HepG2 (cell line): ENCODE measurements around the gene SP3. TPM values are rescaled to one million over a fixed set of nuclear protein-coding genes. Genes with fewer than 3 reads are reported as not detected.

Source experiments
- CREB1 ChIP-seq, 2 experiments: fragments of 450-650 bp in 1 of 2; IDR thresholded peaks; 2 replicates each; pipeline ENCODE4 v1.6.1; 2016 to 2017; ENCODE audit warnings: control low read depth in 1 of 2, mild to moderate bottlenecking in 1 of 2, missing compliant biosample characterization in 1 of 2, missing genetic modification characterization in 1 of 2
- CTCF ChIP-seq: sonication (generic); formaldehyde crosslinking; IDR thresholded peaks from 2 replicates; pipeline ENCODE4 v1.5.0; 2020; ENCODE audit warnings: mild to moderate bottlenecking, missing genetic modification reagents, moderate library complexity
- FOXM1 ChIP-seq: sonication (generic); formaldehyde crosslinking; IDR thresholded peaks from 2 replicates; pipeline ENCODE4 v1.5.0; 2020; ENCODE audit warnings: missing genetic modification reagents
- HNF4A ChIP-seq: sonication (generic); formaldehyde crosslinking; IDR thresholded peaks from 2 replicates; pipeline ENCODE4 v1.4.0; 2020; ENCODE audit warnings: missing genetic modification reagents
- KLF16 ChIP-seq, 2 experiments: sonication (generic) in 1 of 2; formaldehyde crosslinking in 1 of 2; IDR thresholded peaks; 2 replicates each; pipeline versions ENCODE4 v1.6.1 to v1.8.0; 2016 to 2023; ENCODE audit warnings: missing genetic modification reagents in 2 of 2, missing compliant biosample characterization in 1 of 2
- MAZ ChIP-seq, 2 experiments: sonication (generic) in 1 of 2; formaldehyde crosslinking in 1 of 2; IDR thresholded peaks; 2 replicates each; pipeline versions ENCODE4 v1.5.0 to v1.6.1; 2012 to 2020; ENCODE audit warnings: low read depth in 2 of 2, mild to moderate bottlenecking in 2 of 2, borderline replicate concordance in 1 of 2, improper control_type of control experiment in 1 of 2, low read length in 1 of 2, missing genetic modification reagents in 1 of 2, moderate library complexity in 1 of 2
- MTA1 ChIP-seq: sonication (generic); formaldehyde crosslinking; IDR thresholded peaks from 2 replicates; pipeline ENCODE4 v1.4.0; 2020; ENCODE audit warnings: missing genetic modification reagents, mild to moderate bottlenecking, borderline replicate concordance
- MXD3 ChIP-seq: IDR thresholded peaks from 2 replicates; pipeline ENCODE4 v1.6.1; 2016; ENCODE audit warnings: mild to moderate bottlenecking, missing biosample characterization, missing genetic modification reagents
- PRMT3 ChIP-seq: sonication (generic); formaldehyde crosslinking; IDR thresholded peaks from 2 replicates; pipeline ENCODE4 v1.8.1; 2022; ENCODE audit warnings: low read depth, mild to moderate bottlenecking, moderate library complexity, missing genetic modification reagents, borderline replicate concordance
- RXRA ChIP-seq: sonication (generic); formaldehyde crosslinking; IDR thresholded peaks from 2 replicates; pipeline ENCODE4 v1.5.1; 2020; ENCODE audit warnings: missing genetic modification reagents
- SOX6 ChIP-seq, 2 experiments: fragments of 450-650 bp in 1 of 2; sonication (generic) in 1 of 2; formaldehyde crosslinking in 1 of 2; IDR thresholded peaks; 2 replicates each; pipeline versions ENCODE4 v1.4.0 to v1.6.1; 2017 to 2020; ENCODE audit warnings: antibody characterized with exemption in 1 of 2, mild to moderate bottlenecking in 1 of 2, missing genetic modification reagents in 1 of 2
- ZFP91 ChIP-seq: sonication (generic); formaldehyde crosslinking; IDR thresholded peaks from 2 replicates; pipeline ENCODE4 v1.9.0; 2022; ENCODE audit warnings: missing genetic modification reagents, mild to moderate bottlenecking, borderline replicate concordance
- ZNF230 ChIP-seq: sonication (generic); formaldehyde crosslinking; IDR thresholded peaks from 2 replicates; pipeline ENCODE4 v1.4.0; 2020; ENCODE audit warnings: mild to moderate bottlenecking, missing genetic modification reagents
- ZNF567 ChIP-seq: sonication (generic); formaldehyde crosslinking; IDR thresholded peaks from 2 replicates; pipeline ENCODE4 v1.8.1; 2023; ENCODE audit warnings: mild to moderate bottlenecking, missing genetic modification reagents, borderline replicate concordance
- ZNF607 ChIP-seq: sonication (generic); formaldehyde crosslinking; IDR thresholded peaks from 2 replicates; pipeline ENCODE4 v1.5.1; 2020; ENCODE audit warnings: missing genetic modification reagents, mild to moderate bottlenecking, borderline replicate concordance
- ZNF691 ChIP-seq: sonication (generic); formaldehyde crosslinking; IDR thresholded peaks from 2 replicates; pipeline ENCODE4 v1.4.0; 2020; ENCODE audit warnings: missing genetic modification reagents, low read depth, mild to moderate bottlenecking, borderline replicate concordance
- ZNF709 ChIP-seq: sonication (generic); formaldehyde crosslinking; IDR thresholded peaks from 2 replicates; pipeline ENCODE4 v1.5.0; 2020; ENCODE audit warnings: mild to moderate bottlenecking, missing genetic modification reagents
- ZNF773 ChIP-seq: sonication (generic); formaldehyde crosslinking; IDR thresholded peaks from 2 replicates; pipeline ENCODE4 v1.4.0; 2020; ENCODE audit warnings: missing genetic modification reagents, borderline replicate concordance
- ZNF816 ChIP-seq: sonication (generic); formaldehyde crosslinking; IDR thresholded peaks from 2 replicates; pipeline ENCODE4 v1.8.0; 2022; ENCODE audit warnings: missing genetic modification reagents, mild to moderate bottlenecking, borderline replicate concordance
- polyA plus RNA-seq, 8 experiments: library from polyadenylated mRNA; depleted of rRNA in 3 of 8; stranded (reverse) in 7 of 8; unstranded in 1 of 8; fragments of >200 nt; fragmentation: Illumina TruSeq in 4 of 8; extraction: Trizol in 4 of 8; gene quantifications; 2 replicates each; pipeline versions ENCODE4 v1.2.1 to v1.2.3, GENCODE V29; 2011 to 2016; ENCODE audit warnings: low read depth in 4 of 8, missing spikeins in 1 of 8, mixed read lengths in 1 of 8; ENCODE audit not compliant: insufficient read depth in 1 of 8
- total RNA-seq, 5 experiments: library from RNA; depleted of rRNA; stranded (reverse); fragments of >200 nt; fragmentation: Illumina TruSeq; extraction: Trizol; gene quantifications; 2 replicates each; pipeline ENCODE4 v1.2.3, GENCODE V29; 2016; ENCODE audit warnings: low read depth in 1 of 5
- TF ChIP-seq, protein P1 (sequence below): sonication (generic); formaldehyde crosslinking; IDR thresholded peaks from 2 replicates; pipeline ENCODE4 v1.5.0; 2020; ENCODE audit warnings: missing genetic modification reagents, mild to moderate bottlenecking, borderline replicate concordance

Gene SP3
- total and polyA plus RNA-seq, 2 of the 13 experiments (the other 11 are each of a cell fraction or from before 2014, with no cell fraction given): 57.3 to 132 TPM

DNA sequence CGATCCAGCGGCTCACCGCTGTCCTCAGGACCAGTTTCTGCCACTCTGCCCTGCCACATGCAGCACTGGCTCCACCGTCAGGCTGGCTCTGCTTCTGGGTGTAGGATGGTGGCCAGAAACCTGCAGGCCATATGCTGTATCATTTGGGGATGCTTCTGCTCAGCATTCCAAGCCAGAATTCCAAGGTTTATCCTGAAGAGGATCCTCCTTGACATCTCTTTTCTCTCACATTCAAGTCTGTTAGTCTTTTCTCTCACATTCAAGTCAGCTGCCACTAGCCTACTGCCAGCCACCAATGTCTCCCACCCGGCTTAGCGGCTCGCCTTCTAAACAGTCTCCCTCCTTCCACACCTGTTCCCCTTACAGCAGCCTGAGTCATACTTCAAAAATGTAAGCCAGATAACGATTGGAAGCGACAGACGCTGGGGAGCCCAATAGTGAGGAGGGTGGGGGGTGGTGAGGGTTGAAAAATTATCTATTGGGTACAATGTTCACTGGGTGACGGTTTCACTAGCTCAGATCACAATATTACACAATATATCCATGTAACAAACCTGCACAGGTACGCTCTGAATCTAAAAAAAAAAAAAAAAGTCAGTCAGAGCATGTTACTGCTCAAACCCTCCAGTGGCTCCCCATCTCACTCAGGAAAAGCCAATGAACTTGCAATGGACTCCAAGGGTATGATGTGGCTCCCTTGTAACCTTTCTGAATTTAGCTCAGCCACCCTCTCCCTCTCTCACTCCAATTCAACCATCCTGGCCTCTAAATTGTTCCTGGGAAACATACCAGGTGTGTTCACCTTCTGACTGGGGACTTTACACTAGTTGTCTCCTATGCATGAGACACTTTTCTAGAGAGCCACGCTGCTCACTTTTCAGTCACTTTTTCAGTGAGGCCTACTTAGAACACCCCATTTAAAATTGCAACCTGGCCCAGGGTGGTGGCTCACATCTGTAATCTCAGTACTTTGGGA is 38.8 kb upstream of the SP3 start (continued):
- TF ChIP-seq MTA1 (CRISPR knock-in tag) (0 out of 2 replicates have a peak, but pooled peaks have one; percentile 36), ZNF691 (peak; percentile 51; the same call in 1 of the 2 replicates), MXD3 (CRISPR knock-in tag) (no peak), RXRA (no peak), KLF16 (CRISPR knock-in tag; IDR thresholded peaks at IDR 0.05) (no peak), ZNF816 (CRISPR knock-in tag) (0 out of 2 replicates have a peak, but pooled peaks have one; percentile 54), CREB1 (IDR thresholded peaks at IDR 0.05) (no peak), CREB1 (CRISPR knock-in tag; IDR thresholded peaks at IDR 0.05) (peak; percentile 32; the same call in 1 of the 2 replicates), PRMT3 (no peak), CTCF (CRISPR knock-in tag) (peak; percentile 93), FOXM1 (no peak), SOX6 (IDR thresholded peaks at IDR 0.05) (no peak), SOX6 (CRISPR knock-in tag; IDR thresholded peaks at IDR 0.05) (peak; percentile 24), ZNF567 (CRISPR knock-in tag) (0 out of 2 replicates have a peak, but pooled peaks have one; percentile 44), ZNF773 (CRISPR knock-in tag) (no peak), HNF4A (CRISPR knock-in tag) (peak; percentile 5; the same call in 1 of the 2 replicates), ZFP91 (CRISPR knock-in tag) (peak; percentile 52), ZNF607 (CRISPR knock-in tag) (no peak), ZNF709 (CRISPR knock-in tag) (no peak), MAZ (IDR thresholded peaks at IDR 0.05; ENCODE audit: borderline replicate concordance, low read depth, low read length) (no peak), MAZ (CRISPR knock-in tag; IDR thresholded peaks at IDR 0.05; ENCODE audit: low read depth) (peak; percentile 61), ZNF230 (CRISPR knock-in tag) (0 out of 2 replicates have a peak, but pooled peaks have one; percentile 55)
- TF ChIP-seq, protein P1, sequence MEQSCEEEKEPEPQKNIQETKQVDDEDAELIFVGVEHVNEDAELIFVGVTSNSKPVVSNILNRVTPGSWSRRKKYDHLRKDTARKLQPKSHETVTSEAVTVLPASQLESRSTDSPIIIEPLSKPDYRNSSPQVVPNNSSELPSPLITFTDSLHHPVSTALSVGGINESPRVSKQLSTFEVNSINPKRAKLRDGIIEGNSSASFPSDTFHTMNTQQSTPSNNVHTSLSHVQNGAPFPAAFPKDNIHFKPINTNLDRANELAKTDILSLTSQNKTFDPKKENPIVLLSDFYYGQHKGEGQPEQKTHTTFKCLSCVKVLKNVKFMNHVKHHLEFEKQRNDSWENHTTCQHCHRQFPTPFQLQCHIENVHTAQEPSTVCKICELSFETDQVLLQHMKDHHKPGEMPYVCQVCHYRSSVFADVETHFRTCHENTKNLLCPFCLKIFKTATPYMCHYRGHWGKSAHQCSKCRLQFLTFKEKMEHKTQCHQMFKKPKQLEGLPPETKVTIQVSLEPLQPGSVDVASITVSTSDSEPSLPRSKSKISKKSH: no peak
